Midbrain (tissue), 1 donor: ENCODE measurements around the gene CYP4F11.
"Not testable (repeated sequence)": the region's sequence is repeated elsewhere in the genome, so short reads cannot be mapped to it uniquely, and the experiment has no call there.

Source experiments
- DNase-seq: peaks from one replicate; lab custom pipeline; 2025; lab: John Stamatoyannopoulos, UW

CYP4F11 gene

GRCh38 chr19:15883329-15883728, 51.0 kb downstream of the CYP4F11 start:
- DNase-seq = not testable (repeated sequence)

- no peak for DNase-seq
These were observed 59.4 kb downstream of the CYP4F11 start for GRCh38 chr19:15874821-15875474.

- DNase-seq = not testable (repeated sequence)
These were observed 60.6 kb downstream of the CYP4F11 start for GRCh38 chr19:15873771-15874170.

- no peak for DNase-seq
These were observed 62.8 kb downstream of the CYP4F11 start for GRCh38 chr19:15871570-15871969.

GRCh38 chr19:15869873-15870272, 64.5 kb downstream of the CYP4F11 start:
- no peak for DNase-seq

GRCh38 chr19:15869109-15869555, 65.2 kb downstream of the CYP4F11 start:
- peak; percentile 23 for DNase-seq

- no peak for DNase-seq
These were observed 67.7 kb downstream of the CYP4F11 start for GRCh38 chr19:15866636-15867035.

GRCh38 chr19:15864824-15865223, 69.5 kb downstream of the CYP4F11 start:
- DNase-seq = no peak

GRCh38 chr19:15863272-15863671, 71.1 kb downstream of the CYP4F11 start:
- no peak for DNase-seq

GRCh38 chr19:15862444-15862843, 71.9 kb downstream of the CYP4F11 start:
- DNase-seq = no peak
